H1 (cell line): ENCODE measurements around the gene THAP12. TPM values are rescaled to one million over a fixed set of nuclear protein-coding genes. Genes with fewer than 3 reads are reported as not detected.

Experiments used
- CTCF ChIA-PET: fragments of 300-600 bp; sonication (Branson Sonifier 250); formaldehyde crosslinking; loops from one replicate; lab custom pipeline; 2021; ENCODE audit not compliant: partially characterized antibody; lab: Charles Lee
- POLR2A ChIA-PET: fragments of 300-600 bp; sonication (Branson Sonifier 250); formaldehyde crosslinking; loops from one replicate; lab custom pipeline; 2021; ENCODE audit warnings: inconsistent platforms; ENCODE audit not compliant: partially characterized antibody; lab: Charles Lee
- DNase-seq, 2 experiments: peaks; one replicate each; pipeline versions ENCODE4 v3.0.0 to v3.0.0-alpha.2; 2010 to 2022; ENCODE audit warnings: low spot score in 2 of 2, low read depth in 1 of 2, mixed read lengths in 1 of 2
- FAIRE-seq: peaks from 2 replicates; lab custom pipeline; 2011; peaks lifted over from hg19 to GRCh38; lab: Jason Lieb, UNC
- H2AFZ ChIP-seq: 2 replicates; pipeline ENCODE4 v1.8.1; 2012; ENCODE audit warnings: low read length, inconsistent platforms
- H2AK5ac ChIP-seq: 2 replicates; pipeline ENCODE4 v1.6.1; 2013; ENCODE audit warnings: low read depth, low read length
- H2BK120ac ChIP-seq: replicated peaks from 2 replicates; pipeline ENCODE3; 2013; ENCODE audit warnings: low read depth, low read length, inconsistent platforms
- H2BK12ac ChIP-seq: 2 replicates; pipeline ENCODE4 v1.6.1; 2013; ENCODE audit warnings: low read depth, low read length
- H2BK15ac ChIP-seq: 2 replicates; pipeline ENCODE4 v1.6.1; 2013; ENCODE audit warnings: low read length
- H2BK20ac ChIP-seq: 2 replicates; pipeline ENCODE4 v1.6.1; 2013; ENCODE audit warnings: low read length
- H2BK5ac ChIP-seq: 2 replicates; pipeline ENCODE4 v1.6.1; 2013; ENCODE audit warnings: low read depth, low read length
- H3K14ac ChIP-seq: 2 replicates; pipeline ENCODE4 v1.6.1; 2013; ENCODE audit warnings: inconsistent platforms; ENCODE audit not compliant: insufficient read length
- H3K18ac ChIP-seq: 2 replicates; pipeline ENCODE4 v1.6.1; 2013; ENCODE audit warnings: low read length; ENCODE audit errors: extremely low read depth
- H3K23ac ChIP-seq: 2 replicates; pipeline ENCODE4 v1.6.1; 2013; ENCODE audit warnings: inconsistent platforms; ENCODE audit not compliant: insufficient read length
- H3K23me2 ChIP-seq: 2 replicates; pipeline ENCODE4 v1.6.1; 2013; ENCODE audit warnings: low read depth, low read length
- H3K27ac ChIP-seq: 2 replicates; pipeline ENCODE4 v1.6.1; 2011; ENCODE audit warnings: low read depth, low read length, inconsistent platforms
- H3K27me3 ChIP-seq, 4 experiments: replicated peaks in 1 of 4; 1 replicate in 1 of 4; 2 replicates in 3 of 4; pipeline versions ENCODE4 v1.6.1 to v1.8.1; 2011 to 2013; ENCODE audit warnings: low read length in 3 of 4, mild to moderate bottlenecking in 3 of 4, inconsistent platforms in 2 of 4, mixed read lengths in 2 of 4, moderate library complexity in 1 of 4; ENCODE audit not compliant: control insufficient read depth in 3 of 4, insufficient read depth in 3 of 4; ENCODE audit errors: extremely low read depth in 1 of 4
- H3K36me3 ChIP-seq, 4 experiments: 2 replicates each; pipeline versions ENCODE4 v1.6.1 to v1.8.1; 2011 to 2013; ENCODE audit warnings: mild to moderate bottlenecking in 4 of 4, low read length in 3 of 4, moderate library complexity in 2 of 4, control low read depth in 1 of 4, inconsistent platforms in 1 of 4; ENCODE audit not compliant: insufficient read depth in 4 of 4, control insufficient read depth in 2 of 4
- H3K4ac ChIP-seq: replicated peaks from 2 replicates; pipeline ENCODE3; 2013; ENCODE audit warnings: low read length, low read depth, mixed read lengths, inconsistent platforms; ENCODE audit not compliant: insufficient read length
- H3K4me1 ChIP-seq, 4 experiments: replicated peaks in 1 of 4; 1 replicate in 1 of 4; 2 replicates in 3 of 4; pipeline versions ENCODE4 v1.6.1 to v1.8.1; 2011 to 2013; ENCODE audit warnings: low read length in 3 of 4, inconsistent platforms in 2 of 4, mixed read lengths in 1 of 4; ENCODE audit not compliant: insufficient read depth in 4 of 4, control insufficient read depth in 3 of 4
- H3K4me2 ChIP-seq, 2 experiments: 2 replicates each; pipeline versions ENCODE4 v1.6.1 to v1.8.1; 2011 to 2013; ENCODE audit warnings: low read depth in 2 of 2, low read length in 2 of 2, control low read depth in 1 of 2, inconsistent platforms in 1 of 2, mild to moderate bottlenecking in 1 of 2; ENCODE audit not compliant: insufficient read depth in 1 of 2
- H3K4me3 ChIP-seq, 4 experiments: fragments of 200-600, 300-600 bp in 1 of 4; sonication (generic), shearing (Covaris generic), sonication (Bioruptor Twin) in 1 of 4; 2 replicates each; pipeline versions ENCODE4 v1.5.1 to v1.8.1; 2011 to 2016; ENCODE audit warnings: low read length in 4 of 4, low read depth in 3 of 4, control low read depth in 2 of 4, inconsistent platforms in 2 of 4, mild to moderate bottlenecking in 2 of 4, mixed read lengths in 1 of 4, moderate library complexity in 1 of 4; ENCODE audit not compliant: insufficient read depth in 2 of 4; ENCODE audit errors: extremely low read depth in 1 of 4
- H3K56ac ChIP-seq: replicated peaks from 2 replicates; pipeline ENCODE3; 2013; ENCODE audit warnings: low read depth, mild to moderate bottlenecking, mixed read lengths, low read length, inconsistent platforms; ENCODE audit not compliant: insufficient read length
- H3K79me1 ChIP-seq: 2 replicates; pipeline ENCODE4 v1.6.1; 2013; ENCODE audit warnings: low read depth, low read length, control low read depth
- H3K79me2 ChIP-seq, 2 experiments: 2 replicates each; pipeline versions ENCODE4 v1.6.1 to v1.8.1; 2012 to 2013; ENCODE audit warnings: low read length in 2 of 2, mild to moderate bottlenecking in 2 of 2, inconsistent platforms in 1 of 2; ENCODE audit not compliant: insufficient read depth in 2 of 2, control insufficient read depth in 1 of 2
- H3K9ac ChIP-seq, 4 experiments: replicated peaks in 1 of 4; 1 replicate in 1 of 4; 2 replicates in 3 of 4; pipeline versions ENCODE4 v1.6.1 to v1.8.1; 2011 to 2013; ENCODE audit warnings: low read depth in 3 of 4, low read length in 3 of 4, control low read depth in 2 of 4, mild to moderate bottlenecking in 2 of 4, moderate library complexity in 2 of 4, inconsistent platforms in 1 of 4; ENCODE audit errors: extremely low read depth in 1 of 4
- H3K9me3 ChIP-seq, 2 experiments: 2 replicates each; pipeline versions ENCODE4 v1.6.1 to v1.8.1; 2012 to 2013; ENCODE audit warnings: mild to moderate bottlenecking in 2 of 2, moderate library complexity in 2 of 2, control low read depth in 1 of 2, inconsistent platforms in 1 of 2, low read depth in 1 of 2, low read length in 1 of 2, mixed read lengths in 1 of 2; ENCODE audit not compliant: insufficient read depth in 2 of 2
- H4K20me1 ChIP-seq, 2 experiments: replicated peaks in 1 of 2; 2 replicates each; pipeline versions ENCODE3 to v1.8.1; 2011 to 2013; ENCODE audit warnings: inconsistent platforms in 2 of 2, low read length in 2 of 2, mild to moderate bottlenecking in 1 of 2; ENCODE audit not compliant: insufficient read depth in 2 of 2, control insufficient read depth in 1 of 2
- H4K5ac ChIP-seq: 2 replicates; pipeline ENCODE4 v1.6.1; 2013; ENCODE audit warnings: low read length, low read depth, mixed read lengths, inconsistent platforms; ENCODE audit not compliant: insufficient read length
- H4K8ac ChIP-seq: 2 replicates; pipeline ENCODE4 v1.8.0; 2013; ENCODE audit warnings: mild to moderate bottlenecking, moderate library complexity, low read length, inconsistent platforms; ENCODE audit not compliant: insufficient read depth; ENCODE audit errors: extremely low read depth
- H4K91ac ChIP-seq: replicated peaks from 2 replicates; pipeline ENCODE3; 2013; ENCODE audit warnings: low read length, mixed read lengths, inconsistent platforms; ENCODE audit not compliant: insufficient read length
- CTBP2 ChIP-seq: IDR thresholded peaks from 2 replicates; pipeline ENCODE4 v1.7.0; 2011; ENCODE audit warnings: borderline replicate concordance, mild to moderate bottlenecking, moderate library complexity, mixed read lengths, low read length; ENCODE audit not compliant: insufficient read depth, insufficient read length
- CTCF ChIP-seq, 3 experiments: IDR thresholded peaks; 1 replicate in 2 of 3; 2 replicates in 1 of 3; pipeline versions ENCODE4 v1.5.1 to v1.6.1; 2011; ENCODE audit warnings: low read length in 3 of 3, mild to moderate bottlenecking in 3 of 3, inconsistent platforms in 2 of 3, low read depth in 1 of 3, moderate library complexity in 1 of 3; ENCODE audit not compliant: insufficient read depth in 1 of 3; ENCODE audit errors: control extremely low read depth in 1 of 3
- HDAC2 ChIP-seq, 2 experiments: fragments of 300-600 bp in 1 of 2; sonication (generic) in 1 of 2; IDR thresholded peaks; 2 replicates each; pipeline ENCODE4 v1.6.1; 2011 to 2012; ENCODE audit warnings: low read depth in 2 of 2, low read length in 2 of 2, mild to moderate bottlenecking in 2 of 2, moderate library complexity in 2 of 2, borderline replicate concordance in 1 of 2, inconsistent platforms in 1 of 2
- JUND ChIP-seq: IDR thresholded peaks from 2 replicates; pipeline ENCODE4 v1.6.1; 2011; ENCODE audit warnings: mild to moderate bottlenecking, improper control_type of control experiment, low read length
- PHF8 ChIP-seq: fragments of 200-600 bp; sonication (generic); conservative IDR thresholded peaks from 2 replicates; pipeline ENCODE4 v1.7.1; 2012; ENCODE audit warnings: low read depth, mild to moderate bottlenecking, inconsistent platforms, low read length, moderate library complexity
- RAD21 ChIP-seq, 2 experiments: IDR thresholded peaks in 1 of 2; conservative IDR thresholded peaks in 1 of 2; 2 replicates each; pipeline ENCODE4 v1.6.1; 2011; ENCODE audit warnings: low read depth in 2 of 2, low read length in 2 of 2, improper control_type of control experiment in 1 of 2, inconsistent platforms in 1 of 2, mild to moderate bottlenecking in 1 of 2, moderate library complexity in 1 of 2
- TEAD4 ChIP-seq: IDR thresholded peaks from 2 replicates; pipeline ENCODE4 v1.6.1; 2012; ENCODE audit warnings: low read depth, low read length, inconsistent platforms, mixed read lengths
- WGBS, 2 experiments: shearing (Covaris generic) in 1 of 2; methylation state at CpG; one replicate each; pipeline versions ENCODE4 v1.1.6 to v1.1.7; 2013 to 2015; ENCODE audit warnings: low lambda C conversion rate in 2 of 2, mixed read lengths in 2 of 2, inconsistent platforms in 1 of 2, low coverage in 1 of 2, missing lambda C conversion rate in 1 of 2; ENCODE audit not compliant: insufficient replicate concordance in 2 of 2, insufficient coverage in 1 of 2, insufficient read length in 1 of 2; ENCODE audit errors: extremely low coverage in 1 of 2, missing lambda C conversion rate in 1 of 2; 5-methylcytosine and 5-hydroxymethylcytosine counted together
- polyA plus RNA-seq, 7 experiments: library from polyadenylated mRNA; depleted of rRNA in 3 of 7; stranded (reverse) in 5 of 7; unstranded in 2 of 7; fragments of >200 nt in 5 of 7; fragments of 200-250 nt in 2 of 7; gene quantifications; 1 replicate in 5 of 7; 2 replicates in 1 of 7; 4 replicates in 1 of 7; pipeline versions ENCODE4 v1.2.1 to v1.2.3, GENCODE V29; 2011 to 2013; ENCODE audit warnings: missing spikeins in 2 of 7, mixed read lengths in 2 of 7
- total RNA-seq: library from RNA; stranded (reverse); fragmentation: NEBNext Ultra II Directional; extraction: Animal tissue kit (Norgen Biotek cat#: 25700); gene quantifications from 2 replicates; pipeline ENCODE4 v1.2.1, GENCODE V29; 2021

The THAP12 gene
- total and polyA plus RNA-seq, 2 of the 8 experiments (the other 6 are each of a cell fraction or from before 2014, with no cell fraction given), result 12.0 to 39.9 TPM

- Histone ChIP-seq H3K4me3 (no peak overlapping the region), H3K23ac (no peak overlapping the region), H3K79me2 (no peaks in the 10 kb centered on the region), H3K4me1 (peaks cover 0 to 8% (median 2%) of the 10 kb centered on the region in 4 experiments; a peak in 6 of 7 replicates), H2BK20ac (no peak overlapping the region), H2BK5ac (no peak overlapping the region), H3K56ac (no peak overlapping the region), H3K14ac (no peak overlapping the region), H3K4me2 (no peak overlapping the region), H4K91ac (no peak overlapping the region), H2BK12ac (no peak overlapping the region), H3K18ac (no peak overlapping the region), H3K36me3 (no peaks in the 10 kb centered on the region), H3K4ac (no peak overlapping the region), H2AFZ (no peak overlapping the region), H3K79me1 (no peaks in the 10 kb centered on the region), H3K27ac (no peak overlapping the region), H2BK120ac (no peak overlapping the region), H2AK5ac (no peak overlapping the region), H3K27me3 (no peaks in the 10 kb centered on the region), H4K8ac (no peak overlapping the region; the same call in 1 of the 2 replicates), H3K9me3 (no peaks in the 10 kb centered on the region), H2BK15ac (no peak overlapping the region), H4K20me1 (no peaks in the 10 kb centered on the region), H4K5ac (no peak overlapping the region), H3K9ac (no peak overlapping the region), H3K23me2 (no peaks in the 10 kb centered on the region)
- CTCF ChIA-PET, result interaction anchor here (0.7 to 9.3 kb wide), 6 partner anchors 10 to 112 kb away, joined by 3 to 55 read pairs (median 4); no protein-coding TSS in a partner anchor
- 83% methylated on average over 9 of the region's 9 CpGs; no CpG with 5 or more reads in 1 of the 2 experiments for WGBS, 2 experiments
- POLR2A ChIA-PET, result interaction anchor here (1.1 kb wide), 1 partner anchor 71 kb away, joined by 6 read pairs; no protein-coding TSS in a partner anchor
- TF ChIP-seq PHF8 (no peak), HDAC2 (IDR thresholded peaks at IDR 0.05; ENCODE audit: borderline replicate concordance in 1 of 2, low read depth in 2 of 2, low read length in 2 of 2) (no peak), RAD21 (IDR thresholded peaks at IDR 0.05 in 1 of 2, conservative IDR thresholded peaks at IDR 0.05 in 1 of 2; ENCODE audit: low read depth in 2 of 2, low read length in 2 of 2) (no peak), TEAD4 (no peak), CTCF (IDR thresholded peaks at IDR 0.05; ENCODE audit: control extremely low read depth in 1 of 3, insufficient read depth in 1 of 3, low read depth in 1 of 3, low read length in 3 of 3) (no peak), CTBP2 (no peak), JUND (no peak)
- DNase-seq (no peak), FAIRE-seq (no peak)
Observed at GRCh38 chr11:76307396-76307795, 73.5 kb downstream of the THAP12 start.
